ENCODE measurements around the gene RHOD.

Gene RHOD

GRCh38 chr11:67050139-67050538 lies 6.5 kb upstream of the RHOD start:
- Histone ChIP-seq H3K4me1 (ENCODE audit: control insufficient read depth, insufficient read depth, low read length, poor library complexity, severe bottlenecking) (peaks cover 12% of the 10 kb centered on the region), H3K9me3 (ENCODE audit: control insufficient read depth, low read length) (no peaks in the 10 kb centered on the region), H3K27ac (ENCODE audit: low read depth, low read length, severe bottlenecking) (no peak overlapping the region), H3K36me3 (ENCODE audit: control insufficient read depth, insufficient read depth, low read length) (no peaks in the 10 kb centered on the region), H3K4me3 (ENCODE audit: extremely low read depth, insufficient read depth, low read length, poor library complexity, severe bottlenecking) (no peak overlapping the region)
- WGBS, 2 experiments (ENCODE audit: insufficient coverage in 2 of 2): 87 to 88% methylated on average over 3 of the region's 3 CpGs

DNA sequence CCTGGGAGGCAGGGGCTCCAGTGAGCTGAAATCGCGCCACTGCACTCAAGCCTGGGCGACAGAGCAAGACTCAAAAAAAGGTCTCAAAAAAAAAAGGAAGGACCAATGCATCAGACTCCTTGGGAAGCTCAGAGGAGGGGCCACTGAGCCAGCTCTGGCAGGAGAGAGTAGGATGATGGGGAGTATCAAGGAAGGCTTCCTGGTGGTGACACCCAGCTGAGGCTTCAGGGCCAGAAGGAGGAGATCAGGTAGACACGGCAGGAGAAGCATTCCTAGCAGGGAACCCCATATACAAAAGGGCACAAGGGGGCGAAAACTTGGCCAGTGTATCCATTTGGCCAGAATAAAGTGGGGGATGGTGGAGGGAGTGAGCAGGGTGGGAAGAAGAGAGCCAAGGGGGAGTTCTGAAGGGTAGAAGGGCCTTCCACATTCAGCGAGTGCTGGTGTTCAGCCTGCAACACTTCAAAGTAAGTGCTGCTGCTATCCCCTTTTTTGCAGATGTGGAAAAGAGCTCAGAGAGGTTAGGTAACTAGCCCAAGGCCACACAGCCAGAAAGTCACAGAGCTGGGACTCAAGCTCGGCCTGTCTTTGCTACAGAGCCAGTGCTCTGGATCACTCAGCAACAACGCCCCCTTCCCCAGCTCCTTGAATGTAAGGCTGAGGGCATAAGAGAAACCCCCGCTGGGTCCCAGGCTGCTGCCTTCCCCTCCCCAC lies 5.3 kb upstream of the RHOD start:
- no peaks in the 10 kb centered on the region for H3K9me3 ChIP-seq (ENCODE audit: control insufficient read depth, low read length)
- peaks cover 23% of the 10 kb centered on the region for H3K4me1 ChIP-seq (ENCODE audit: control insufficient read depth, insufficient read depth, low read length, poor library complexity, severe bottlenecking)
- H3K27ac ChIP-seq (ENCODE audit: low read depth, low read length, severe bottlenecking): no peak overlapping the region
- no peak overlapping the region for H3K4me3 ChIP-seq (ENCODE audit: extremely low read depth, insufficient read depth, low read length, poor library complexity, severe bottlenecking)
- H3K36me3 ChIP-seq (ENCODE audit: control insufficient read depth, insufficient read depth, low read length): no peaks in the 10 kb centered on the region
- WGBS, 2 experiments (ENCODE audit: insufficient coverage in 2 of 2): 85 to 98% methylated on average over 6 of the region's 9 CpGs

DNA sequence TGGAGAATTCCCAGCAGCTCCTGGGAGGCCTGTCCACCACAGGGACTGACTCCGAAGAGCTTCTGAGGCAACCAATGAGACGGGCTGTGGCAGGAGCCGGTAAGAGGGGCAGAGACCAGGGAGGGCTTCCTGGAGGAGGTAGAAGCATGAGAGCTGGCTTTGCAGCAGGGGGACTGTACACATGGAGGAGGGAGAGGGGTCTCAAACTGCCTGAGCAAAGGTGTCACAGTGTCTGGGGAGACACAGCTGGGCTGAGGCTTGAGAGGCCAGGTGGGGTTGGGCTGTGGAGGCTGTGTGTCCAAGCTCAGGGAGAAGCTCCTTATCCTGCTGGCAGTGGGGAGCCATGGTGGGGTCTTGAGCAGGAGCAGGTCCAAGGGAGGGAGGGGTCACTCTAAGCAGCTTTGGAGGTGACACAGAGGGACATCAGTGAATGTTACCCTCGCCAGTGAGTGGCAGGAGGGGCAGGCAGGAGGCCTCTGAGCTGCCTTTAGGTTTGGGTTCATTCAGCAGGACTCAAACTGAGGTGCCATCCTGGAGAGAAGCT lies 4.6 kb upstream of the RHOD start:
- no peaks in the 10 kb centered on the region for H3K36me3 ChIP-seq (ENCODE audit: control insufficient read depth, insufficient read depth, low read length)
- H3K9me3 ChIP-seq (ENCODE audit: control insufficient read depth, low read length): no peaks in the 10 kb centered on the region
- H3K4me3 ChIP-seq (ENCODE audit: extremely low read depth, insufficient read depth, low read length, poor library complexity, severe bottlenecking): no peak overlapping the region
- WGBS, 2 experiments (ENCODE audit: insufficient coverage in 2 of 2): 72 to 94% methylated on average over 4 of the region's 4 CpGs
- H3K4me1 ChIP-seq (ENCODE audit: control insufficient read depth, insufficient read depth, low read length, poor library complexity, severe bottlenecking): peaks cover 23% of the 10 kb centered on the region
- no peak overlapping the region for H3K27ac ChIP-seq (ENCODE audit: low read depth, low read length, severe bottlenecking)

- Histone ChIP-seq H3K4me3 (ENCODE audit: extremely low read depth, insufficient read depth, low read length, poor library complexity, severe bottlenecking) (no peak overlapping the region), H3K27ac (ENCODE audit: low read depth, low read length, severe bottlenecking) (no peak overlapping the region), H3K4me1 (ENCODE audit: control insufficient read depth, insufficient read depth, low read length, poor library complexity, severe bottlenecking) (peaks cover 23% of the 10 kb centered on the region), H3K36me3 (ENCODE audit: control insufficient read depth, insufficient read depth, low read length) (no peaks in the 10 kb centered on the region), H3K9me3 (ENCODE audit: control insufficient read depth, low read length) (no peaks in the 10 kb centered on the region)
- 92 to 100% methylated on average over 5 of the region's 5 CpGs for WGBS, 2 experiments (ENCODE audit: insufficient coverage in 2 of 2)
These were observed 3.8 kb upstream of the RHOD start for GRCh38 chr11:67052891-67053290.

DNA sequence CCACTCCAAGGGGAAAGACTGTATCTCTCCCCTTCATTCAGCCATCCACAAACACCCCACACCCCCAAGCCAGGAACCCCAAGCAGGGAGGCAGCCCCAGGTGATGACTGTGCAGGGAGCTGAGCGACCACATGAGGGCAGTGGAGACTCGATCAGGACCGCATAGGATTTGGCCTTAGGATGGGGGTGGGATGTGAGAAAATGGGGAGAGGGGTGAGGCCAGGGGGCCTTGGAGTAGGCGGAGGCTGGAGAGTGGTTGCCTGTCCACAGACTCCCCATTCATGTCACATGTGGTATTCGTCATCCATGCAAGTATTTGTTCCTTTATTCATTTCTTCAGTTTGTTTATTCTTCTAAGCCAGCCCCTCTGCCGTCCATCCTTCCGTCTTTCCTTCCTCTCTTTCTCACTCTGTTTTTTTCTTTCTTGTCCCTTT lies 2.7 kb upstream of the RHOD start:
- Histone ChIP-seq H3K36me3 (ENCODE audit: control insufficient read depth, insufficient read depth, low read length) (no peaks in the 10 kb centered on the region), H3K9me3 (ENCODE audit: control insufficient read depth, low read length) (no peaks in the 10 kb centered on the region), H3K27ac (ENCODE audit: low read depth, low read length, severe bottlenecking) (peak overlapping the region; percentile 69), H3K4me3 (ENCODE audit: extremely low read depth, insufficient read depth, low read length, poor library complexity, severe bottlenecking) (no peak overlapping the region), H3K4me1 (ENCODE audit: control insufficient read depth, insufficient read depth, low read length, poor library complexity, severe bottlenecking) (peaks cover 23% of the 10 kb centered on the region)
- 35 to 37% methylated on average over 7 of the region's 7 CpGs for WGBS, 2 experiments (ENCODE audit: insufficient coverage in 2 of 2)

GRCh38 chr11:67054346-67054835 lies 2.3 kb upstream of the RHOD start:
- Histone ChIP-seq H3K9me3 (ENCODE audit: control insufficient read depth, low read length) (no peaks in the 10 kb centered on the region), H3K4me1 (ENCODE audit: control insufficient read depth, insufficient read depth, low read length, poor library complexity, severe bottlenecking) (peaks cover 23% of the 10 kb centered on the region), H3K27ac (ENCODE audit: low read depth, low read length, severe bottlenecking) (peak overlapping the region; percentile 69), H3K36me3 (ENCODE audit: control insufficient read depth, insufficient read depth, low read length) (no peaks in the 10 kb centered on the region), H3K4me3 (ENCODE audit: extremely low read depth, insufficient read depth, low read length, poor library complexity, severe bottlenecking) (no peak overlapping the region)
- WGBS, 2 experiments (ENCODE audit: insufficient coverage in 2 of 2): 74 to 81% methylated on average over 5 to 7 of the region's 9 CpGs

- Histone ChIP-seq H3K36me3 (ENCODE audit: control insufficient read depth, insufficient read depth, low read length) (no peaks in the 10 kb centered on the region), H3K27ac (ENCODE audit: low read depth, low read length, severe bottlenecking) (peak overlapping the region; percentile 69), H3K9me3 (ENCODE audit: control insufficient read depth, low read length) (no peaks in the 10 kb centered on the region), H3K4me1 (ENCODE audit: control insufficient read depth, insufficient read depth, low read length, poor library complexity, severe bottlenecking) (peaks cover 23% of the 10 kb centered on the region), H3K4me3 (ENCODE audit: extremely low read depth, insufficient read depth, low read length, poor library complexity, severe bottlenecking) (no peak overlapping the region)
- WGBS, 2 experiments (ENCODE audit: insufficient coverage in 2 of 2): 70 to 77% methylated on average over 5 of the region's 10 CpGs
These were observed 1.7 kb upstream of the RHOD start for GRCh38 chr11:67054836-67055523.

DNA sequence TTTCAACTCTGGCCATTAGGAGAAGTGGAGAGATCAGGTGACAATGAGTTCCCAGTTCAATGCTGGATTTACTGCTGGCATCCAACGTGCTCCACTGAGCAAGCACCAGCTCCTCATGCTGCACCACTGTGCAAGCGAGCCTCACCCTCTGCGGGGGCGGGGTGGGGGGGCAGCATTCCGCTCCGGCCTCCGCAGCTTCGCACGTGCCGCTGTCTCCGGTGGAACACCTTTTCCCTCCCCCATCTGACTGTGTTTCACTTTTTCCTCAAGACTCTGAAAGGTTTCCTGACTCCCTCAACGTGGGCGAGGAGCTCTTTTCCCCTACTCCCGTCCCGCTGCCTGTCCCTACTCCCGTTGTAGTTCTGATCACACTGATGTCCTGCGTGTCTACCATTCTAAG lies 835 bp upstream of the RHOD start:
- Histone ChIP-seq H3K4me3 (ENCODE audit: extremely low read depth, insufficient read depth, low read length, poor library complexity, severe bottlenecking) (peak overlapping the region; percentile 42), H3K27ac (ENCODE audit: low read depth, low read length, severe bottlenecking) (no peak overlapping the region)
- WGBS, 2 experiments (ENCODE audit: insufficient coverage in 2 of 2): 50 to 59% methylated on average over 16 to 17 of the region's 17 CpGs

GRCh38 chr11:67057205-67057672 lies 592 bp downstream of the RHOD start:
- no peaks in the 10 kb centered on the region for H3K9me3 ChIP-seq (ENCODE audit: control insufficient read depth, low read length)
- peak overlapping the region; percentile 42 for H3K4me3 ChIP-seq (ENCODE audit: extremely low read depth, insufficient read depth, low read length, poor library complexity, severe bottlenecking)
- H3K27ac ChIP-seq (ENCODE audit: low read depth, low read length, severe bottlenecking): no peak overlapping the region
- 77 to 82% methylated on average over 10 of the region's 10 CpGs for WGBS, 2 experiments (ENCODE audit: insufficient coverage in 2 of 2)
- H3K36me3 ChIP-seq (ENCODE audit: control insufficient read depth, insufficient read depth, low read length): no peaks in the 10 kb centered on the region
- H3K4me1 ChIP-seq (ENCODE audit: control insufficient read depth, insufficient read depth, low read length, poor library complexity, severe bottlenecking): peaks cover 26% of the 10 kb centered on the region

More for the DNA sequence above, 835 bp upstream of the RHOD start:
- H3K9me3 ChIP-seq (ENCODE audit: control insufficient read depth, low read length): no peaks in the 10 kb centered on the region
- no peaks in the 10 kb centered on the region for H3K36me3 ChIP-seq (ENCODE audit: control insufficient read depth, insufficient read depth, low read length)
- peaks cover 26% of the 10 kb centered on the region for H3K4me1 ChIP-seq (ENCODE audit: control insufficient read depth, insufficient read depth, low read length, poor library complexity, severe bottlenecking)

DNA sequence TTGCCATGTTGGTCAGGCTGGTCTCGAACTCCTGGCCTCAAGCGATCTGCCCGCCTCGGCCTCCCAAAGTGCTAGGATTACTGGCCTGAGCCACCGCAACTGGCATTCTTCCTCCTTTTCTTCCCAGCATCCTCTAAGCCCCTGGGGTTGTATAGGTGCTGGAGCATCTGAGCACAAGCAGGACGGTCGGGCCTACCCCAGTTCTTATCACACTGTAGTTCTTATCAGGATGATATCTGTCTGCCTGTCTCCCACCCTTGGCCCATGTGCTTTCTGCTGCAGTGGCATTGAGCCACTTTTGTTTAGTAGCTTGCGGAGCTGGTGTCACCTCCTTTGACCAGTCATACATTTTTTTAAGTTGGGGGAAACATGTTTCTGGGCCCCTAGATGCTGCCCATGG lies 1.9 kb downstream of the RHOD start:
- WGBS, 2 experiments (ENCODE audit: insufficient coverage in 2 of 2): 82 to 86% methylated on average over 3 to 7 of the region's 8 CpGs
- Histone ChIP-seq H3K36me3 (ENCODE audit: control insufficient read depth, insufficient read depth, low read length) (no peaks in the 10 kb centered on the region), H3K4me3 (ENCODE audit: extremely low read depth, insufficient read depth, low read length, poor library complexity, severe bottlenecking) (no peak overlapping the region), H3K9me3 (ENCODE audit: control insufficient read depth, low read length) (no peaks in the 10 kb centered on the region), H3K27ac (ENCODE audit: low read depth, low read length, severe bottlenecking) (no peak overlapping the region), H3K4me1 (ENCODE audit: control insufficient read depth, insufficient read depth, low read length, poor library complexity, severe bottlenecking) (peaks cover 26% of the 10 kb centered on the region)

All from mesodermal cell (in vitro differentiated cells).